CD4-positive, alpha-beta T cell treated with Interleukin-6 for 4 hours (primary cell): ENCODE data around the gene ABCG4.
"Not testable (repeated sequence)": the region's sequence is repeated elsewhere in the genome, so short reads cannot be mapped to it uniquely, and the experiment has no call there.

ENCODE experiments used
- DNase-seq: peaks from one replicate; pipeline ENCODE4 v3.0.0-alpha.2; 2020; ENCODE audit warnings: mixed read lengths

ABCG4 gene

DNA sequence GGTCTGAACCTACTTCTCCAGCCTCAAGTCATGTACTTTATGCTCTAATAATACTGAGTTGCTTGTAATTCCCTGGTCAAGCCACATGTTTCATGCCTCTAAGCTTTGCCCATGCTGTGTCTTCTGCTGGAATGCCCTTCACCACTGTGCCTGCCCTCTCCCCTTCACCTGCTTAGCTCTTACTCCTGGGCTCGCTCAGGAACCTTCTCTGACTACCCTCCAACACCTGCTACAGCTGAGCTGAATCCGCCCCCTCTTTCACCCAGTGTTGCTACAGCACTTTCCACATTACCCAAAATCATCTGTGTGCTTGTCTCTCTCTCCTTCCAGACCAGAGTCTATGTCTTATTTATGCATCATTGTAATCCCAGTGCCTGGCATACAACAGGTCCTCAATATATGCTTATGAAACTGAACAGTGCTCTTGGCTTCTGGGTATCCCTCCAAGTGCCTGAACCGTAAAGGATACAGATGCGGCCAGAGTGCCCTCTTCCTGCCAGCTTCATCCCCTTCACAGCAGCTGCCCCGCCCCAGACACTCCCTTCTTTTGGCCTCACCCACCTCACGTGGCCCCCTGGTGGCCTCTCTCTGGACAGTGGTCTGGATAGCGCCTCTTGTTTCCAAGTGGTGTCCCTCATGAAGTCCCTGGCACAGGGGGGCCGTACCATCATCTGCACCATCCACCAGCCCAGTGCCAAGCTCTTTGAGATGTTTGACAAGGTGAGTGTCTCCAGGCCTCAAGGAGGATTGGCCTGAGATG, 7.1 kb downstream of the ABCG4 start:
- peak; percentile 24 for DNase-seq

DNA sequence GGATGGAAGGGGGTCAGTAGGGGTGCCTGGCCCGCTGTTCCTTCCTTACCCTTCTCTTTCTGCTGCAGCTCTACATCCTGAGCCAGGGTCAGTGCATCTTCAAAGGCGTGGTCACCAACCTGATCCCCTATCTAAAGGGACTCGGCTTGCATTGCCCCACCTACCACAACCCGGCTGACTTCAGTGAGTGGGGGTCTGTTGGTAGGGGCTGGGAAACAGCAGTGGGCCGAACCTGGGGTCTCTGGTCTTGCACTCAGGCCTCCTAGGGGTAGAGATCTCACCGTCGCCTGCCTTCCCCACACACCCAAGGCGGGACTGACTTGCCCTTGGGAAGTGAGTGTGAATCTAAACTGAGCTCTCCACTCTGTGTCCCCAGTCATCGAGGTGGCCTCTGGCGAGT, 7.6 kb downstream of the ABCG4 start:
- DNase-seq: no peak

DNA sequence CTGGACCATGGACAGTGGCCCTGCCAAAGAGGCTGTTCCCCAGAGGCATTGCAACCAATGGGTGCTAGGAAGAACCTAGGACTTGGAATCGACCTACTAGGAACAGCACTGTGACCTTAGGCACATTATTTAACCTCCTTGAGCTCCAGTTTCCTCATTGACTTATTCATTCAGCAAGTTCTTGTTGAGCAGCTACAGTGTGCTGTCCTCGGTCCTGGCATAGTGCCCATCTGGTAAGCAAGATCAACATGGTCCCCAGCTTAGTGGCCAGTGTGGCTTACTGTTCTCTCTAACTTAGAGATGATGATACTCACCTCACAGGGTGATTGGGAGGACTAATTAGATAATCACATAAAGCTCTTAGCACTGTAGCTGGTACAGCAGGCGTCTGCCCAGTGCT, 8.2 kb downstream of the ABCG4 start:
- DNase-seq: no peak

DNA sequence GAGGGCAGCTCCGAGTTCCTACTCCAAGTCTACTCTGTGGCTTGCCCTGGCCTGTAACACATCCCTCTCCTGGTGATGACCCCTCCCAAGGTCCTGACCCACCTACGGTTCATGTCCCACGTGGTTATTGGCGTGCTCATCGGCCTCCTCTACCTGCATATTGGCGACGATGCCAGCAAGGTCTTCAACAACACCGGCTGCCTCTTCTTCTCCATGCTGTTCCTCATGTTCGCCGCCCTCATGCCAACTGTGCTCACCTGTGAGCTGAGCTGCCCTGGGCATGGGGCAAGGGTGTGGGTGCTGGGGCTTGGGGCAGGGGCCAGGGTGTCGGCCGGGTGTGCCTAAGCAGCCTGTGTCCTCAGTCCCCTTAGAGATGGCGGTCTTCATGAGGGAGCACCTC, 9.6 kb downstream of the ABCG4 start:
- DNase-seq: no peak

DNA sequence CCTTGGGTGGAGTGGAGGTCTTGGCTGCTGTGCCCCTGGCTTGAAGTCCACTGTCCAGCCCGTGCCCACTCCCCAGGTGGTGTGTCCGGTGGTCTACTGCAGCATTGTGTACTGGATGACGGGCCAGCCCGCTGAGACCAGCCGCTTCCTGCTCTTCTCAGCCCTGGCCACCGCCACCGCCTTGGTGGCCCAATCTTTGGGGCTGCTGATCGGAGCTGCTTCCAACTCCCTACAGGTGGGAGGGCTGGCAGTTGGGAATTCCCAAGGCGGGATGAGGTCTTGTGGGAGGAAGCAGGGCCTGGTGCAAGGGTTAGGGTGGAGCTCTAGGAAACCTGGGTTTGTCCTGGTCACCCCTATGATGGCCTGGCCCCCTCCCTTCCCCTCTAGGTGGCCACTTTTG, 11.3 kb downstream of the ABCG4 start:
- DNase-seq: no peak

DNA sequence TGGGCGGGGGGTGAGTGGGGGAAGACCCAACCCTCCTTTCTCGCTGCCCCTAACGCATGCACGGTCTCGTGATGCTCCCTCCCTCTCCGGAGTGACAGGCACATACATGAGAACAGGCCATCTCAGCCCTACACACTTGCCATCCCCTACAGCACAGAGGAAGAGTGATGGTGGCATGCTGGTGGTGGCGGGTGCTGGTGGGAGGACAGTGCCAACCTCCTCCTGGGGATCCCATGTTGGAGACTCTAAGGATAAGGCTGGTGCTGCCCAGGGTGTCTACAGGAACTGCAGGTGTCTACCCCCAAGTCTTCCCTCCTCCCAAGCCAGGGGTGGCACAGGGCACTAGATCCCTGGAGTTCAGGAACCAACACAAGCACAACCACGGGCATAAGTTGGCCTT, 13.0 kb downstream of the ABCG4 start:
- DNase-seq: no peak

DNA sequence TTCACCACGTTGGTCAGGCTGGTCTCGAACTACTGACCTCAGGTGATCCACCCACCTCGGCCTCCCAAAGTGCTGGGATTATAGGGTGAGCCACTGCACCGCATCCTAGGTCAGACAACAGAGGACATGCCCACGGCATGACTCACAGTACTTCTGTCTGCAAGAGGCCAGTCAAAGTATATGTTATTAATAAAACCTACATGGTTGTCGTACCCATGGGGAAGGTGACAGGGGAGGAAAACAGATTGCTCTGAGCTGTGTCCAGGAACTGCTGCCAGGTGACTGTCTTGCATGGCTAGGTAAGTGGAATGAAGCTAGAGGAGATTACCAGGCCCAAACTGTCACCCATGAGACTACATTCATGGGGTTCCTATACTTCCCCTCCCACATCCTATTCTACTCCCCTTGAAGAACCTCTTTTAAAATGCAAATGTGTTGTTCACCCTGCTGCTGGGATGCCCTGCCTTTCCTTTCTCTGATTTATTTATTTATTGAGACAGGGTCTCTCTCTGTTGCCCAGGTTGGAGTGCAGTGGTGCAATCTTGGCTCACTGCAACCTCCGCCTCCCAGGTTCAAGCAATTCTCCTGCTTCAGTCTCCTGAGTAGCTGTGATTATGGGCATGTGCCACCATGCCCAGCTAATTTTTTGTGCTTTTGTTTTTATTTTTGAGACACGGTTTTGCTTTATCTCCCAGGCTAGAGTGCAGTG, 17.7 kb downstream of the ABCG4 start:
- no peak for DNase-seq

DNA sequence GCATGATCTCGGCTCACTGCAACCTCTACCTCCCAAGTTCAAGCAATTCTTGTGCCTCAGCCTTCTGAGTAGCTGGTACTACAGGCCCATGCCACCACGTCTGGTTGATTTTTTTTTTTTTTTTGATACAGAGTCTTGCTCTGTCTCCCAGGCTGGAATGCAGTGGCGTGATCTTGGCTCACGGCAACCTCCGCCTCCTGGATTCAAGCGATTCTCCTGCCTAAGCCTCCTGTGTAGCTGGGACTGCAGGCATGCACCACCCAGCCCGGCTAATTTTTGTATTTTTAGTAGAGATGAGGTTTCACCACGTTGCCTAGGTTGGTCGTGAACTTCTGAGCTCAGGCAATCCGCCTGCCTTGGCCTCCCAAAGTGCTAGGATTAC, 18.2 kb downstream of the ABCG4 start:
- not testable (repeated sequence) for DNase-seq

DNA sequence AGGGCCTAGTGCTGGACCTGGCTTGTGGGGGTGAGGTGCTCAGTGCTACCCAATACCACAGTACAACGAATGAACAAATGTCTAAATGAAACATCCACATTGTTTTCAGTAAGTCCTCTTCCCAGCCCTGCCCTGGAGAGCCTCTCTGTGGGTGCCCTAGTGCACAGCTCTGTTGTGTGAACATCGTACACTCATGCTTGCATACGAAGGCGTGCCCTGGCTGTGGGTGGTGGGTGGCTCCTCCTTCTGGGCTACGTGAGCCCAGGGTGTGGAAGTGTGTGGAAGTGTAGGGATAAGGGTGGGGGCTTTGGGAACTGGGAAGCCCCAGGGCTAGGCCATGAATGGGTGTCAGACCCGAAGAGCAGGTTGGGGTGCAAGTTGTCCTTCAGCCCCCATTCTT, 19.1 kb downstream of the ABCG4 start:
- no peak for DNase-seq

DNA sequence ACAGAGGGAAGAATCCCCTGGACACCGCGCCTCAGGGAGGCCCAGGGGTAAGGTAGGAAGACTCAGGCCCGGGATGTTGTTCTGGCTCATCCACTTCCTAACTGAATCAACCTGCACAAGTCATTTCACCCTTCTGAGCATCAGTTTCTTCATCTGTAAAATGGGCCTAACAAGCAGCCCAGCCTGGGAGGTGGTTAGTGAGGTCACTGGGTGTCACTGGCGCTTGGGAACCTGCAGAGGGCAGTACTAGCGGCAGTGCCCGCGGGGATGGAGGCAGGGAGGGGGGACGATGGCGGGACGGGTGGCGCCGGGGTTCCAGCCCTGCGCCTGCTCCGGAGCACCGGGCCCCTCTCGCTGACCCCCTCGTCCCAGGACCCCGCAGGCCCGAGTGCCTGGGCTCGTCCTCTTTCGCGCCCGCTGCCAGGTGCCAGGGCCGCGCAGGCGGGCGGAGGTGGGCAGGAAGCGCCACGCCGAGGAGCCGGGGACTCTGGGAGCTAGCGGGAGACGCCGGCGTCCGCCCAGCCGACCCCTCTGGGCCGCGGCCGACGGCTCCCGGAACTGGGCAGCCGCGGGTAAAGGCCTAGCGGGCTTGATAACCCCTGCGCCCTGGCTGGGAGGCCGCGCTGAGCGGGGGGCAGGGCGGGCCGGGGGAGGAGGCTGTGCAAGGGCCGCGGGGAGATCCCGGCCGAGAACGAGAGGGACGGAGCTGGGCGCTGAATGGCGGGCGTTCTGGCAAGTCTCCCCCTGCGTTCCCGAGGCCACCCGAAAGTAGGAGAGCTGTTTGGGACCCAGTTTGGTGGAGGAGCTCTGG, 19.8 kb downstream of the ABCG4 start, which contains the start of gene NLRX1:
NLRX1 (plus strand) TSS at position 255 of the 811 bp plus-strand sequence. CDS start 2,679 bp downstream, outside the sequence.
- peak; percentile 86 for DNase-seq

DNA sequence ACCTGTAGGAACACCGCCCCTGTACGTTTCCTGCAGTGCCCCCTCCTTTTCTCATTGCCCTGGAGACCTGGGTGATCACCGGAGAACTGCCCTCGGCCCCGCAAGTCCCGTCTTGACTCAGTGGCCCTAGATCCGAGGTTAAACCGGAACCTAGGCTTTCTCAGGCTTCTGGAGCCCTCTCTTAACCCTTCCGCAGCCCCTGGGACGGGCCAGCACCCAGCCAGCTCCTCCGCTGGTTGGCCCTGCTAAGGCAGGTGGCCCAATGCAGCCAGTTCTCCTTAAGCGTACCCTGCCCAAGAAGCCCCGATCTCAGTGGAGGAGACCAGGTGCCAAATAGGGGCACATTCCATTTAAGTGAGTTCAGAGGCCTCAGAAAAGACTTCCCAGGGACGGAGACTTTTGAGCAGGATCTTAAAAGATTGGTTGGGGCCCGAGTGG, 20.4 kb downstream of the ABCG4 start:
- DNase-seq: no peak

DNA sequence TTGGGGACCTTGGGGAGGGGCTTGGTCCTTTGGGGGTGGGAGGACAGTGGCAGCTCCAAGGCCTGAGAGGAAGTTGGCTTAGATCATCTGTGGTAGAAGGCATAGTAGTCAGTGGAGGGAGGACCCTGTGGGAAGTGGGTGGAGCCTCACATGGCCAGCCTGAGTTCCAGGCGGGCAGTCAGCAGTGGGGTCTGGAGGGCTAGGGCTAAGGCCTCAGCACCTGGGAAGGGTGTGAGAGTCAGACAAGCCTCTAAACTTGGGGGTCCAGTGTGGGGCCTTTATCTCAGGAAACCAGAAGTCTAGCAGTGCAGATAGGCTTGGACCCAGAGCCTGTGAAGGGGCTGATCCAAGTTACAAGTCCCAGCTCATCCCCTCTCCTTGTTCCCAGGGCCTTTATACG, 23.7 kb downstream of the ABCG4 start:
- DNase-seq: no peak

DNA sequence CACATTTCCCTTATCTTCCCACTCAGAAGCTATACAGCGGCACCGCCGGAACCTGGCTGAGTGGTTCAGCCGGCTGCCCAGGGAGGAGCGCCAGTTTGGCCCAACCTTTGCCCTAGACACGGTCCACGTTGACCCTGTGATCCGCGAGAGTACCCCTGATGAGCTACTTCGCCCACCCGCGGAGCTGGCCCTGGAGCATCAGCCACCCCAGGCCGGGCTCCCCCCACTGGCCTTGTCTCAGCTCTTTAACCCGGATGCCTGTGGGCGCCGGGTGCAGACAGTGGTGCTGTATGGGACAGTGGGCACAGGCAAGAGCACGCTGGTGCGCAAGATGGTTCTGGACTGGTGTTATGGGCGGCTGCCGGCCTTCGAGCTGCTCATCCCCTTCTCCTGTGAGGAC, 24.6 kb downstream of the ABCG4 start:
- no peak for DNase-seq

DNA sequence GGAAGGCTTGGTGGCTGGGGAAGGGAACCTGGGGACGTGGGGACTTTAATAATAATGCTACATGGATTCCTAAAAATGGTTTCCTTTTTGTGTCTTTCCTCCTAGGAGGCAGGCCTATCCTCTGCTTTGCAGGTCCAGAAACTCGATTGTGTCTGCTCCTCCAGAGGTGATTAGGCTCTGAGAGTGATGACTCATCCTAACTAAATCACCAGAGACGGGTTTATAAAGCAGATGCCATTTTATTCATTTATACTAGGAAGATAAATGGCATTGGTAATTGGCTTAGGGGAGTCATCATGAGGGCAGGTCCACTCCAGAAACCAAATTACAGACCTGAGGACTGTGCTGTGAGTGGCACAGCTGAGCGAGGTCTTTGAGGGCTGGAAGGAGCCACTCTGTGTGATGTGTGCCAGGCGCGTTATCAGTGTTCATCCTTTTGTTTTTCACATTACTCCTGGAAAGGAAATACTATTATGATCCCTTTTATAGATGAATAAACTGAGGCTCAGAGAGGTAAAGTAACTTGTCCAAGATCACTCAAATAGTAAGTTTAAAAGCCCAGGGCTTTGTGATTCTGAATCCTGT, 26.7 kb downstream of the ABCG4 start:
- DNase-seq: no peak

DNA sequence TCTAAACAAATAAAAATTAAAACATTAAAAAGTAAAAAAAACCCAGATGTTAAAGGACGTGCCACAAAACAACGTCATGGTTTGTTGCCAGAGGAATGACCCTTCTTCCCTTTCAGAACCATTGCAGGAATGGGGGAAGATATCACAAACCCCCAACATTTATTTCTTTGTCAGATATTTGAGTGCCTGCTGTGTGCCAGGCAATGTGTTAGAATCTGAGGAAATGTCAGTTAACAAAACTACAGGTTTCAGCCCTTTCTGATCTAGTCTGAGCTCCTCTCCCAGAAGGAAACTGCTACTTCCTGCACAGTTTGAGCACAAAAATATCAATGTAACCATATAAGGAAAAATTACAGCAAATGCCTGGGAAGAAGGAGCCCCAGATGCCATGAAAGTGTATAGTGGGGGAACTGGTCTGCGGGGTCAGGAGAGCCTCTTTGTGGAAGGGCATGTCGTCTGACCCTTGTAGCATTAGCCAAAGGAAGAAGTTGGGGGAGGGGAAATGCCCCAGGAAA, 29.4 kb downstream of the ABCG4 start:
- no peak for DNase-seq

DNA sequence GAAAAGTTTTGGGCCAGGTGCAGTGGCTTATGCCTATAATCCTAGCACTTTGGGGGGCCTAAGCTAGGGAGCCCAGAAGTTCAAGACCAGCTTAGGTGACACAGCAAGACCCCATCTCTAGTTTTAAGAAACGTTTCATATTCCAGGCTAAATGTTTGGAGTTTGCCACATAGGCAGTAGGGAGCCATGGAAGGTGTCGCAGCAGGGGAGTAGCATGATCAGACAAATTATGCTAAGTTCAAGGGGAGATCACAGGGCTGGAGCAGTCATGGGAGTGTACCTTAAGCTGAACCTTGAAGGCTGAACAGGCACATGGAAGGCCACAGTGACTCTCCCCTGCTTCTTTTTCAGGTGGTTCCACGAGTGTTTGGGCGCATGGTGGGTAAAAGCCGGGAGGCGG, 30.5 kb downstream of the ABCG4 start:
- DNase-seq: no peak

DNA sequence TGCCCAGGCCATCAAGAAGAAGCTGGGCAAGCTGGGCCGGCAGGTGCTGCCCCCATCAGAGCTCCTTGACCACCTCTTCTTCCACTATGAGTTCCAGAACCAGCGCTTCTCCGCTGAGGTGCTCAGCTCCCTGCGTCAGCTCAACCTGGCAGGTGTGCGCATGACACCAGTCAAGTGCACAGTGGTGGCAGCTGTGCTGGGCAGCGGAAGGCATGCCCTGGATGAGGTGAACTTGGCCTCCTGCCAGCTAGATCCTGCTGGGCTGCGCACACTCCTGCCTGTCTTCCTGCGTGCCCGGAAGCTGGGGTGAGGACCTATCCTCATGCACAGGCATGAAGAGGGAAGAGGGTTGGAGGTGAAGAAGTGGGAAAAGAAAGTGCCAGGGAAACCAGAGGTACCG, 31.1 kb downstream of the ABCG4 start:
- DNase-seq: no peak

DNA sequence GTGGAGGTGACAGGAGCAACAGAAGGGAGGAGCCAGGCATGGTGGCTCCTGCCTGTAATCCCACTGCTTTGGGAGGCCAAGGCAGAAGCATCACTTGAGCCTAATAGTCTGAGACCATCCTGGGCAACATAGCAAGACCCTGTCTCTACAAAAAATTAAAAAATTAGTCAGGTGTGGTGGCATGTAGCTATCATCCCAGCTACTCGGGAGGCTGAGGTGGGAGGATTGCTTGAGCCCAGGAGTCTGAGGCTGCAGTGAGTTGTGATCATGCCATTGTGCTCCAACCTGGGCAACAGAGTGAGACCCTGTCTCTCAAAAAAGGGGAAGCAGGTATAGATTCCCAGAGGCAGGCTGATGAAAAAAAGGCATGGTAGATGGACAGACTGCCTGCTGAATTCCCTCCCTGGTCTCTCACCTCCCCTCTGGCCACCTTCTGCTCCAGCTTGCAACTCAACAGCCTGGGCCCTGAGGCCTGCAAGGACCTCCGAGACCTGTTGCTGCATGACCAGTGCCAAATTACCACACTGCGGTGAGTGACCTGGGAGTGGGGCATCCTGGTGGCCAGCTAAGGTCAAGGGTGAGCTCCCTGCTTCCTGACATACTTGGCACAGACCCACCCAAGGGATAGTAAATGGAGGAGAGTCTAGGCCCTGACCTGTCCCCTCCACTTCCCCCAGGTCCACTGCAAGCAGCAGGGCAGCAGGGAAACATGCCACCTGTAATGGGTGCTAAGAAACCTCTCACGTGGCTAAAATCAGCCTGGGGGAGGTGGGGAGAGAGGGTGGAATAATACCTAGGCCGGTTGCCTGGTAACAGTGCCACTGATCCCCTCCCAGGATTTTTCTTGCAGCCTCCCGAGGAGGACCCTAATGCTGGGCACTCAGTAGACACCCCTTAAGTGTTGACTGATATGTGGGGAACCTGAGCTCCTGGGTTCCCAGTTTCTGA, 32.2 kb downstream of the ABCG4 start:
- no peak for DNase-seq

DNA sequence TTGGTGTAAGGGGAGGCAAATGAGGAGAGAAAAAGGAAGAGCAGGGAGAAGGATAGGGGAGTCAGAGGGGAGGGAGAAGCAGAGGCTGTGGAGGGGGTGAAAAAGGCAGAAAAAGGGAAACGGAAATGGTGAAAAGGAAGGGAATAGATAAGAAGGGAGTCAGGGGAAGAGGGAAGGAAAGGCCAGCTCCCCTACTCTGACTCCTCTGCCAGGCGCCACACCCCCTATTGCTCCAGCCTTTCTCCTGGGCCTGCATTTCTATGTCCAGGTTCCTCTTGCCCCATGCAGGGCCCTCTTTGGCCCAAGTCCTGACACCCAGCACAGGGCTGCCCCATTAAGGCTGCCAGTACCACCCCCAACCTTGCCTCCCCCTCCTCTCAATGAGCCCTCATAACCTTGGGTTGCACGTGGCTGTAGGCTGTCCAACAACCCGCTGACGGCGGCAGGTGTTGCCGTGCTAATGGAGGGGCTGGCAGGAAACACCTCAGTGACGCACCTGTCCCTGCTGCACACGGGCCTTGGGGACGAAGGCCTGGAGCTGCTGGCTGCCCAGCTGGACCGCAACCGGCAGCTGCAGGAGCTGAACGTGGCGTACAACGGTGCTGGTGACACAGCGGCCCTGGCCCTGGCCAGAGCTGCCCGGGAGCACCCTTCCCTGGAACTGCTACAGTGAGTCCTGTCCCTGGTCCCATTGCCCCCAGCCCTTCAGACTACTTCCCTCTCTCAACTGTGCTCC, 33.0 kb downstream of the ABCG4 start:
- DNase-seq: no peak

DNA sequence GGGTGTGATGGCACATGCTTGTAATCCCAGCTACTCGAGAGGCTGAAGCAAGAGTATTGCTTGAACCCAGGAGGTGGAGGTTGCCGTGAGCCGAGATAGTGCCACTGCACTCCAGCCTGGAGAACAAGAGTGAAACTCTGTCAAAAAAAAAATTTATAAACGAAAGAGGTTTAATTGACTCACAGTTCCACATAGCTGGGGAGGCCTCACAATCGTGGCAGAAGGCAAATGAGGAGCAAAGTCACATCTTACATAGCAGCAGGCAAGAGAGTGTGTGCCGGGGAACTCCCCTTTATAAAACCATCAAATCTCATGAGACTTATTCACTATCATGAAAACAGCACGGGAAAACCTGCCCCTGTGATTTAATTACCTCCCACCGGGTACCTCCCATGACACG, 35.5 kb downstream of the ABCG4 start:
- not testable (repeated sequence) for DNase-seq
